SKM-1 (cell line): ENCODE measurements around the gene DNAL4.
"Not testable (repeated sequence)": the region's sequence is repeated elsewhere in the genome, so short reads cannot be mapped to it uniquely, and the experiment has no call there.

ENCODE experiments used
- DNase-seq: peaks from one replicate; lab custom pipeline; 2025; ENCODE audit not compliant: unreplicated experiment; lab: John Stamatoyannopoulos, UW

The DNAL4 gene

DNA sequence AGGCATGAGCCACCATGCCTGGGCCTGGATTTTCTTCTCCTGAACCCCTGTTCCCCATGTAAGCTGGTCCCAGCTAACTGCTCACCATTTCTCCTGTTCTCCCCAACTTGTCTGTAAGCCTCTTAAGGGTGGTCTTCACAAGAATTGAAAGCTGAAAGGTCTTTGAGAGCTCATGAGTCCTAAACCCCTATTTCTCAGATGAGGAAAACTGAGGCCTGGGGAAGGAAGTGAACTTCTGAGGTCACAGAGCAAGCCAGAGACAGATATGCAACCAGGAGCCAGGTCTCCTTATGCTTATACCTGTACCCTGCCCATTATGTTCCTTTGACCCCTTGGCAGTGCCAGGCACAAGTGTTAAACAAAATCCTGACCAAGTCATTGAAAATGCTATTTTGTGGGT is 33.6 kb upstream of the DNAL4 start:
- DNase-seq: no peak

- DNase-seq: no peak
Measured at GRCh38 chr22:38826801-38827200, 32.9 kb upstream of the DNAL4 start.

DNA sequence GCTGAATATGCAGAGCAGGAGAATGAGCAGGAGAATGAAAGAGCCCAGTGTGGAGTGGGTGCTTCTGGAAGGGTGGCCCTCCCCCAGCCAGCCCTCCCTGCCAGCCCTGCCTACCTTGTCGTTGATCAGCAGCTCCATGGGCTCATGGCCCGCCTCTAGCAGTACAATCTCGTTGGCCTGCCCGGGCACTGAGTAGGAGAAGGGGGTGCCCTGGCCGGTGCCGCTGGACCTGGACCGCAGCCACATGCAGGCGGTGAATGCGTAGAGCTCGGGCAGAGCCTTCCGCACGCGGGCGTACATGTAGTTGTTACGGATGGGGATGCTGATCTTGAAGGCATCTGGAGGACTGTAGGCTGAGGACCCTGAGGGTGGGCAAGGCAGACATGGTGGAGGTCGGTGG is 32.4 kb upstream of the DNAL4 start:
- DNase-seq: no peak

DNA sequence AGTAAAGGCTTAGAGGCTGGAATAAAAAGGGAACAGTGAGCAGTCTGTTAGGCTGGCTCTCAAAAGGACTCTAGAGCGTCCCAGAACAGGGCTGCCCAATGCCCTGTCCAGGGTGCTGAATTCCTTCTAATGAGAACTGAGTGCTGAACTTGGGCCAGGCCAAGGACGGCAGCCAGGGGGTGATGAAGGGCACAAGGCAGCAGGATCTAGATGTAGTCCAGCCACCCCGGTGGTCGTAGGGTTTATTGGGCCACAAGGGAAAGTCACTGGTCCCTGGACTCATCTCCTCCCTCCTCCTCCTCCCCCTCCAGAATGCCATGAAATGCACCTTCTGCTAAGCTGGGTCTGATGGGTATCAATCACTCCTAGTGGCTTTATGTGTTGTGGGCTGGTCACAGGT is 30.6 kb upstream of the DNAL4 start:
- no peak for DNase-seq

- DNase-seq: no peak
Measured at GRCh38 chr22:38823637-38824036, 29.7 kb upstream of the DNAL4 start.

DNA sequence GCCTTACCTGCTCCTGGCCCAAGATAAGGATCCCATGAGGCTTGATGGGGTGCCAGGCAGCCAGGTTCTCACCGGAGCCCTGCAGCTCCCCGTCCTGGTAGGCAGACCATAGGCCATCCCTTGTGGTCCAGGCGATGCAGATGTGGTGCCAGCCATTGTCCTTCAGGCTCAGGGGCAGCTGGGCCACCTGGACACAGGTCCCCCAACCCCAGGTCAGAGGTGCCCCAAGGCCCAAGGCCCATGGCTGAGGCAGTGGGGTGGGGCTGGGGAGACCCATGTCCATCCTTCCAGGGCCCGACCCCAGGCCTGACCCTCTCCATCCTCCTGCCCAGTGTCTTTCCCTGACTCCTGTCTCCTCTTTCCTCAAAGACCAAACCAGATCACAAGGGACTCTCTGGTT is 29.1 kb upstream of the DNAL4 start:
- DNase-seq: no peak

DNA sequence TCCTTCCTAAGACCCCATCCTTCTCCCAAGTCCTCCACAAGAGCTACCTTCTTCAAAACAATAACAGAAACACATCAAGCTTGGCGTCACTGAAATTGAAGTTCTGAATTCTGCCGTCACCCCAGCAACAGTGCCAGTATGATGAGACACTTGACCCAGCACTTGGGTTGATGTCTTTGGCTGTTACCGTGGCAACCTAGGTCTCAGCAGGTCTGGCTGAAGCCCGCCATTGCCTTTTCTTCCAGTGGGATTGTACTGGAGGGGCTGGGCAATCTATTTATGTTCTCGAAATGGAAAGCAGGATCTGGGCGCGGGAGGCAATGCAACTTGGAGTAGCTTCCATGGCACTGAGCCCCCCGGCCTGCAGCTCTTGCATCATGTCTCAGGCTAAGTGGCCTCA is 26.1 kb upstream of the DNAL4 start:
- DNase-seq: no peak

DNA sequence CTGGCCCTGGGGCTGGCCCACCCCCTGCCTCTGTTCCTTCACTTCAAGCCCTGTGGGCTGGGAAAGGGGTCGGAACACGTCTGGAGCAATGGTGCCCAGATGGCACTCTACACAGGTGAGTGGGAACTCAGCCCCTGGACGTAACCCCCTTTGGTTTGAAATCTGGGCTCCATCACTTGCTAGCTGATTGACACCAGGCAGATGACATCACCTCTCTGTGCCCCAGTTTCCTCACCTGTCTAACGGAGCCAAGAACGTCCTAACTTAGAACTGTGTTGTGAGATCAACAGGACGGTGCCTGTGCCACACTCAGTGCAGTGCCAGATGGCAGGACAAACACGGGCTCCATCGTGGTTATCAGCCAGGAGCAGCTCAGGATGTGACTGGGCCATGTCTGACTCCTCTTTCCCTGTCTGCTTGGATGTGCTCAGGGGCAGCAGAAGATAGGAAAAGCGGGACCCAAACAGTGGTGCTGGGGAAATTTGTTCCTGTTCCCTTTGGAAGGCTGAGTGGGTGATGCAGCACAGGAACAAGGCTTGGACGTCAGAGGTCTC is 25.5 kb upstream of the DNAL4 start:
- DNase-seq: no peak

DNA sequence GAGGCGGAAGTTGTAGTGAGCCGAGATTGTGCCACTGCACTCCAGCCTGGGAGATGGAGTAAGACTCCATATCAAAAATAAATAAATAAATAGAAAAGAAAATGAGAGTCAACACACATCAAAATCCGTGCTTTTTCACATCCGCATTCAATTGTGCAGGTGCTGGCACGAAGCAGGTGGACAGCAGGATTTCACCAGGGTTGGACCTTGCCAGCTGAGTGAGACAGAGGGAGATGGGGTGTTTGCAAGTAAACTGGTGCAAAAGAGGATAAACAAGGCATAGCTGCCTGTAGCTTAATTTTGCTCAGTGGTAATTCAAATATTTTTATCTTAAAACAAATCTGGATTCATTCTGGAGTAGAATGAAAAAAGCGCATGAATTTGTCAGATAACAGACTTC is 23.3 kb upstream of the DNAL4 start:
- DNase-seq: no peak

DNA sequence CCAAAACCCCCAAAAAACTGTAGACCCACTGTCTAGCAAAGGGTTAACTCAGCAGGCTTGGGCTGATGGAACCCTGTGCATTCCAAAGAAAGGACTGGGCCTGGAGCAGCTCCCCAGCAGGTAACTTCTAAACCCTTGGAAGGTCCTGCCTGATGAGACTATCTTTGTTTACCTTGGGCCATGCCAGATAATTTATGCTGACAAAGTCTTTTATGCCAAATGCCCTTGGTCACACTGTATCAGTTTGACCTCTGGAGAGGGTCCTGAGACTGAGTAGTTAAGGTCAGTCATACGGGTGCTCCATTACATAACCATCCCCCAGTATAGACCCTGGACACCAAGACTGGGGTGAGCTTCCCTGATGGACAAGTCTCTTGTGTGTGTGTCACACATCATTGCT is 21.9 kb upstream of the DNAL4 start:
- no peak for DNase-seq

DNA sequence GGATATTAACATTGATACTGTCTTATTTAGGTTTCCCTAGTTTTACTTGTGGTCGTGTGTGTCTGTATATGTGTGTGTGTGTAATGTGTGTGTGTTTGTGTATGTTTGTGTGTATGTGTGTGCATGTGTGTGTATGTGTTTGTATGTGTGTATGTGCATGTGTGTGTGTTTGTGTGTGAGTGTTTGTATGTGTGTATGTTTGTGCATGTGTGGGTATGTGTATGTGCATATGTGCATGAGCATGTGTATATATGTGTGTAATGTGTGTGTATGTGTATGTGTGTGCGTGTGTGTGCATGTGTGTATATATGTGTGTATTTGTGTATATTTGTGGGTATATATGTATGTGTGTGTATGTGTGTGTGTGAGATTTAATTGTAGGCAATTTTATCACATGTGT is 17.3 kb upstream of the DNAL4 start:
- DNase-seq: no peak

DNA sequence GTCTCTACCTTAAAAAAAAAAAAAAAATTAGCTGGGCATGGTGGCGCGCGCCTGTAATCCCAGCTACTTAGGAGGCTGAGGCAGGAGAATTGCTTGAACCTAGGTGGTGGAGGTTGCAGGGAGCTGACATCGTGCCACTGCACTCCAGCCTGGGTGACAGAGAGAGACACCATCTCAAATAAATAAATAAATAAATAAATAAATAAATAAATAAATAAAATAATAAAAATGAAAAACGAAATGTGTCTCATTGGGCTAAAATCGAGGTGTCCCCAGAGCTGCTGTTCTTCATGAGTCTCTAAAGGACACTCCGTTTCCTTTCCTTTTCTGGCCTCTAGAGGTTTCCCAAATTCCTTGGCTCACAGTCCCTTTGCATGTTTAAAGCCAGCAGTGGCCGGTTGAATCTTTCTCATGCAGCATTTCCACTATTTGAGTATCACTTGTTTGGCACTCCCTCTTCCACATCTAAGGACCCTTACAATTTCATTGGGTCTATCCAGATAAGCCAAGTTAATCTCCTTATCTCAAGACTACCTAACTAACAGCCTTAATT is 11.2 kb upstream of the DNAL4 start:
- DNase-seq: not testable (repeated sequence)

- no peak for DNase-seq
Measured at GRCh38 chr22:38802671-38803121, 8.8 kb upstream of the DNAL4 start.

- no peak for DNase-seq
Measured at GRCh38 chr22:38799265-38800002, 5.5 kb upstream of the DNAL4 start.

DNA sequence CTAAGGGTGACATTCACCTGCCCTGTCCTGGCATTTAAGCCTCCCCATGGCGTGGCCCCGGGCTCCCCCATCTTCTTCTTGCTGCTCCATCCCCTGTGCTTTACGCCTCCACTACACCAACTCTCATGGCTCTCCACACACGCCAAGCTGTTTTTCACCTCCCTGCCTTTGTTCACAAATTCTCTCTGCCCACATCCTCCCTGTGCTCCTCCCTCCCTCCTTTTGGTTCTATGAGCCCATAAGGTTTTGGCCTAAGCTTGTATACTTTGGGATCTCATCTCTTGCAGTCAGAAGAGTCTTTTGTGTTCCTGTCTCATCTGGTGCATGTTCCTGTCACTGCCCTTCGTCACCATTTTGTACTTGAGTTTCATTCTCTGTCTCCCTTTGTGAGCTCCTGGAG is 4.6 kb upstream of the DNAL4 start:
- DNase-seq: no peak

DNA sequence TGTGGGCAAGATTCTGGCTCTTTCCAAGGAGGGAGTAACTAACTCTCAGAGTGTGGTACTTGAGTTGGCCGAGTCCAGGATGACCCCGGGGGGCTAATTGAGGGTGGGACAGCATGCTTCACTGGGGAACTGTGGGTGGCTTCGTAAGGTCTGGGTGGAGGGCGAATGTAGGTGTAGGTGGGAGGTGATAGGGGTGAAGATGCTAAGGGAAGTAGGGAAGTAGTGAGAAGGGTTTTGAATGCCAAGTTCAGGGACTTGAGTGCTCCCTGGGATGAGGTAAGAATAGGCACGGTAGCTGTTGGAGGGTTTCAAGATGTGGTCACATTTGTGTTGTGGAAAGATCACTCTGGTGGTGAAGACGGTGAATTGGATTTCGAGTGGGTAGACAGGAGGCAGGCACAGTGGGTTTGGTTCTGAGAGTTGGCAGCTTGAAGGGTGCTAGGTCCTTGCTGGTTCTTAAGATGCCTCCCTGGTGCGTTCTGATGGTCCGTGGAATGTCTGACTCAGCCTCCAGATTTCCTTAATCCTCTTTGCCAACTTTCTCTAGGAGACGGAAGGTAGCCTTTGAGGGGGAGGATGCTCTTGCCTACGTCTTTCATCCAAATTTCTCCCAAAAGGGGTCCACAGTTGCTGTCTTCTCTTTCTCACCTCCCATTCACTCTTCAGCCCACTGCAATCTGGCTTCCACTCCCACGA is 2.5 kb upstream of the DNAL4 start:
- no peak for DNase-seq

GRCh38 chr22:38795569-38795968 is 1.6 kb upstream of the DNAL4 start:
- DNase-seq: no peak

DNA sequence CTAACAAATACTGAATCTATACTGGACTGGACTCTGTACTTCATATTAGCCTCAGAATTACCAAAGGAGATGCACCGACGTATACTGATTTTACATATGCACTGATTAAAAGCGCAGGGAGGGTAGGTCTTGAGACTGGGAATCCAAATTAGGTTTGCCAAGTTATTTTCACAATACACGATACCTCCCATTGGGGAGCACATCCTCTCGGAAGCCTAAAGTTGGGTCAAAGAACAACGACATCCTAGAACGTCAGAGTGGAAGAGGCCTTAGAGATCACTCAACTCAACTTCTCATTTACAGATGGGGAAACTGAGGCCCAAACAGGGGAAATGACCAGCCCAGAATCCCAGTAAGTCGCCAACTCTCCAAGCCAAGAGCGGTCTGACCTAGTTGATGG is 626 bp downstream of the DNAL4 start:
- DNase-seq: no peak

GRCh38 chr22:38792833-38793232 is 1.1 kb downstream of the DNAL4 start:
- no peak for DNase-seq

DNA sequence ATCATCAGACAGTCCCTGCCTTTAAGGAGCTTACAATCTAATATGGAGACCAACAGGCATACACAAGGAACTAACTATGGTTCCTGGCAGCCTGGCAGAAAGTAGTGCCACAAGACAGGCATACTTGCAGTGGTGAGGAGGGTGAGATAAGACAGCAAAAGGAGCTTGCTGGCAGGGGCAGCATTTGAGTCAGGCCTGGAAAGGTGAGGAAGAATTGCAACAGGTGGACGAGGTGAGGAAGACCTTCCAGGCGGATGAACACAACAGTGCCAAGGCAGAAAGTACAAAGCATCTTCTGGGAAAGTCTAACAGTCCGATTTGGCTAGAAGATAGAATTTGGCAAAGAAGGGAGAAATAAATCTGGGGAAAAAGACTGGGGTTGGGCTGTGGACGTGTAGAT is 4.3 kb downstream of the DNAL4 start:
- no peak for DNase-seq

DNA sequence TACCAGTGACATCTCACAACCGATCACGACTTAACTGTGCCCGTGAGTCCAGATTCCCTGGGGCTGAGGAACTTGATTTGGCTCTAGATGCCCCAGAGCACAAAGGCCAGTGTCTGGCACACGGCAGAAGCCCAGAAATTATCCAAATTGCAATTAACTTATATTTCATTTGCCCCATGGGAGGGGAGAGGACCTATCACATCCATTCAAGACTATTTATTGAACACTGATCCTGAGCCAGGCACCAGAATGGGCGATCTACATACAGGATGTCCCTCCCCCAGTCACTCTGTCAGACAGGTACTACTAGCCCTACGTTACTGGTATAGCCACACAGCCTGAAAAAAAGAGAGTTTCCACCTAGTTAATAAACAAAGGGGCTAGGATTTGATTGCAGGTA is 5.1 kb downstream of the DNAL4 start:
- DNase-seq: no peak
